ENCODE results near the gene WWC1.
A peak's percentile ranks its signal among the peaks of the same experiment; 100 is the strongest.

Gene WWC1

DNA sequence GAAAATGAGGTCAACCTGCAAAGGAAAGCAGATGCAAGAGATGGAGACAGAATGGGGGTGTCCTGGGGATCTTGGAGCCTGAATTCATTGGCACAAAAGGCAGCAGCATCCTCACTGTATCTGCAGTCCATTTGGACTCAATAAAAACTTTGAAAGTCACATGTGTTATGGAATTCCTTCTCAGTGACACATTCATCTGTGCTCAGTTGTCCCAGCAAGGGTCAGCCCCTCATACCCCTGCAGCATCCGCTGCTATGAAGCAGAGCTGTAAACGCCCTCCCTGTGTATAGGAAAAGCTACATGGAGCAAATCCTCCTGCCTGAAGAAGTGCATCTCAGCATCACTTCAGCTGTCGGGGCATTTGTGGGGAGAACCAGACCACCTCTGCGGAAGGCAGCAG lies 180.3 kb downstream of the WWC1 start:
- H3K36me3 ChIP-seq (ENCODE audit: control insufficient read depth, insufficient read depth, low read length), result no peaks in the 10 kb centered on the region
- no peak overlapping the region for H3K4me3 ChIP-seq (ENCODE audit: insufficient read depth, low read depth, low read length)
- no peak overlapping the region for H3K27ac ChIP-seq (ENCODE audit: insufficient read depth, low read depth, low read length, poor library complexity, severe bottlenecking)
- no peaks in the 10 kb centered on the region for H3K27me3 ChIP-seq (ENCODE audit: control insufficient read depth, insufficient read depth, low read length, poor library complexity, severe bottlenecking)
- H3K9me3 ChIP-seq (ENCODE audit: control insufficient read depth, low read length), result no peaks in the 10 kb centered on the region
- 95 to 98% methylated on average over 4 of the region's 4 CpGs for WGBS, 2 experiments
- no peaks in the 10 kb centered on the region for H3K4me1 ChIP-seq (ENCODE audit: control insufficient read depth, insufficient read depth, low read length)

- Histone ChIP-seq H3K36me3 (ENCODE audit: control insufficient read depth, insufficient read depth, low read length) (no peaks in the 10 kb centered on the region), H3K27me3 (ENCODE audit: control insufficient read depth, insufficient read depth, low read length, poor library complexity, severe bottlenecking) (no peaks in the 10 kb centered on the region), H3K9me3 (ENCODE audit: control insufficient read depth, low read length) (no peaks in the 10 kb centered on the region), H3K27ac (ENCODE audit: insufficient read depth, low read depth, low read length, poor library complexity, severe bottlenecking) (no peak overlapping the region), H3K4me1 (ENCODE audit: control insufficient read depth, insufficient read depth, low read length) (no peaks in the 10 kb centered on the region), H3K4me3 (ENCODE audit: insufficient read depth, low read depth, low read length) (no peak overlapping the region)
- 84 to 93% methylated on average over 5 of the region's 5 CpGs for WGBS, 2 experiments
Measured at GRCh38 chr5:168472329-168472728, 180.9 kb downstream of the WWC1 start.

- 86 to 91% methylated on average over 1 of the region's 1 CpG for WGBS, 2 experiments
- no peak overlapping the region for H3K4me3 ChIP-seq (ENCODE audit: insufficient read depth, low read depth, low read length)
- H3K4me1 ChIP-seq (ENCODE audit: control insufficient read depth, insufficient read depth, low read length), result no peaks in the 10 kb centered on the region
- no peaks in the 10 kb centered on the region for H3K27me3 ChIP-seq (ENCODE audit: control insufficient read depth, insufficient read depth, low read length, poor library complexity, severe bottlenecking)
- H3K36me3 ChIP-seq (ENCODE audit: control insufficient read depth, insufficient read depth, low read length), result no peaks in the 10 kb centered on the region
- H3K27ac ChIP-seq (ENCODE audit: insufficient read depth, low read depth, low read length, poor library complexity, severe bottlenecking), result no peak overlapping the region
- no peaks in the 10 kb centered on the region for H3K9me3 ChIP-seq (ENCODE audit: control insufficient read depth, low read length)
Measured at GRCh38 chr5:168474319-168474718, 182.9 kb downstream of the WWC1 start.

DNA sequence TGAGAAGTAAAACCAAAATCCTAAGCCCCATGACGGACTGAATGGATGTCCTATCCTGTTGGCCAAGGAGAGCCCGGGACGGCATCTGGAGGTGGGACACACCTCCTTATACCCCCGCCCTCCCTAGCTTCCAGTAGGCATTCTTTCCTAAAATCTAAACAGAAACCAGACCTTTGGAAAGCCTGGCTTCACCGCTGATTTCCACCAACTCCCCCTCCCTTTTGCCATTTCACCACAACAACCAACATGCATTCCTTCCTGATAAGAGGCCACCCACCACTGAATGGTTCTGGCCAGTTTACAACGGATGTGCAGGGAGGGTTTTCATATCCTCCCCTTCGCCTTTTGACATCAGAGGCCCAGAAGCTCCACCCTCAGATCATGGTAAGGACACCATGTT lies 185.6 kb downstream of the WWC1 start:
- H3K4me3 ChIP-seq (ENCODE audit: insufficient read depth, low read depth, low read length), result no peak overlapping the region
- H3K36me3 ChIP-seq (ENCODE audit: control insufficient read depth, insufficient read depth, low read length), result no peaks in the 10 kb centered on the region
- no peaks in the 10 kb centered on the region for H3K4me1 ChIP-seq (ENCODE audit: control insufficient read depth, insufficient read depth, low read length)
- 77 to 81% methylated on average over 7 of the region's 7 CpGs for WGBS, 2 experiments
- H3K9me3 ChIP-seq (ENCODE audit: control insufficient read depth, low read length), result no peaks in the 10 kb centered on the region
- no peak overlapping the region for H3K27ac ChIP-seq (ENCODE audit: insufficient read depth, low read depth, low read length, poor library complexity, severe bottlenecking)
- H3K27me3 ChIP-seq (ENCODE audit: control insufficient read depth, insufficient read depth, low read length, poor library complexity, severe bottlenecking), result peaks cover 4% of the 10 kb centered on the region

DNA sequence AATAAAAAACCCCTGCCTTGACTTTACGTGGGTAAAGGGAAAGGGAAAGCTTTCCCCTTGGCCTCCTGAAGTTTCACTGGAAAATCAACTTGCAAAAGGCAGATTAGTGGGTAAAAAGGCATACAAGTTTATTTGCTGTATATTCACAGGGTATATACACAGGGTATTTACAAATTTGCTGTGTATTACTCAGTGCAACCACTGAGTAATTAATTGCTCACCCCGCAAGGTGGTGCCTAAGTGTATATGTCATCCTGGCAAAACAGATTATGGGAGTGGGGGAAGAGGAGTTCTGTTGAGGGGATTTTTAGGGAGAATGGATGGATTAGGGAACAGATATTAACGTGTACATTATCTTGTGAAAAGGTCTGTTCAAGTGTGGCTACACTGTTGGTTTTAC lies 187.7 kb downstream of the WWC1 start:
- no peak overlapping the region for H3K27ac ChIP-seq (ENCODE audit: insufficient read depth, low read depth, low read length, poor library complexity, severe bottlenecking)
- no peaks in the 10 kb centered on the region for H3K9me3 ChIP-seq (ENCODE audit: control insufficient read depth, low read length)
- peaks cover 10% of the 10 kb centered on the region for H3K27me3 ChIP-seq (ENCODE audit: control insufficient read depth, insufficient read depth, low read length, poor library complexity, severe bottlenecking)
- whole genome bisulfite sequencing, 2 experiments, result 91 to 92% methylated on average over 3 of the region's 3 CpGs
- H3K4me1 ChIP-seq (ENCODE audit: control insufficient read depth, insufficient read depth, low read length), result no peaks in the 10 kb centered on the region
- H3K36me3 ChIP-seq (ENCODE audit: control insufficient read depth, insufficient read depth, low read length), result no peaks in the 10 kb centered on the region
- H3K4me3 ChIP-seq (ENCODE audit: insufficient read depth, low read depth, low read length), result no peak overlapping the region

DNA sequence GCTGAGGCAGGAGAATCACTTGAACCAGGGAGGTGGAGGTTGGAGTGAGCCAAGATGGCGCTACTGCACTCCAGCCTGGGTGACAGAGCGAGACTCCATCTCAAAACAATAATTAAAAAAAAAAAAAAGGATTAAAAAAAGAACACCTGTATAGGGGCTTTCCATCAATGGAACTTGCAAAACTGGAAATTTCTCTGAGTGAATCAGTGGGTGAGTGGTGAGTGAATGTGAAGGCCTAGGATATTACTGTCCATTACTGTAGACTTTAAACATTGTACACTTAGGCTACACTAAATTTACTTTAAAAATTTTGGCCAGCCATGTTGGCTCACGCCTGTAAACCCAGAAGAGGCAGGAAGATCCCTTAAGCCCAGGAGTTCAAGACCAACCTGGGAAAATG lies 189.2 kb downstream of the WWC1 start:
- H3K36me3 ChIP-seq (ENCODE audit: control insufficient read depth, insufficient read depth, low read length), result no peaks in the 10 kb centered on the region
- H3K27me3 ChIP-seq (ENCODE audit: control insufficient read depth, insufficient read depth, low read length, poor library complexity, severe bottlenecking), result peaks cover 10% of the 10 kb centered on the region
- no peaks in the 10 kb centered on the region for H3K9me3 ChIP-seq (ENCODE audit: control insufficient read depth, low read length)
- H3K4me3 ChIP-seq (ENCODE audit: insufficient read depth, low read depth, low read length), result no peak overlapping the region
- WGBS, 2 experiments, result 88 to 92% methylated on average over 1 to 3 of the region's 3 CpGs
- no peaks in the 10 kb centered on the region for H3K4me1 ChIP-seq (ENCODE audit: control insufficient read depth, insufficient read depth, low read length)
- no peak overlapping the region for H3K27ac ChIP-seq (ENCODE audit: insufficient read depth, low read depth, low read length, poor library complexity, severe bottlenecking)

GRCh38 chr5:168481330-168481788 lies 189.9 kb downstream of the WWC1 start:
- Histone ChIP-seq H3K4me3 (ENCODE audit: insufficient read depth, low read depth, low read length) (no peak overlapping the region), H3K4me1 (ENCODE audit: control insufficient read depth, insufficient read depth, low read length) (no peaks in the 10 kb centered on the region), H3K9me3 (ENCODE audit: control insufficient read depth, low read length) (no peaks in the 10 kb centered on the region), H3K27me3 (ENCODE audit: control insufficient read depth, insufficient read depth, low read length, poor library complexity, severe bottlenecking) (peaks cover 10% of the 10 kb centered on the region), H3K27ac (ENCODE audit: insufficient read depth, low read depth, low read length, poor library complexity, severe bottlenecking) (no peak overlapping the region), H3K36me3 (ENCODE audit: control insufficient read depth, insufficient read depth, low read length) (no peaks in the 10 kb centered on the region)
- WGBS, 2 experiments, result 83 to 84% methylated on average over 2 to 4 of the region's 4 CpGs

DNA sequence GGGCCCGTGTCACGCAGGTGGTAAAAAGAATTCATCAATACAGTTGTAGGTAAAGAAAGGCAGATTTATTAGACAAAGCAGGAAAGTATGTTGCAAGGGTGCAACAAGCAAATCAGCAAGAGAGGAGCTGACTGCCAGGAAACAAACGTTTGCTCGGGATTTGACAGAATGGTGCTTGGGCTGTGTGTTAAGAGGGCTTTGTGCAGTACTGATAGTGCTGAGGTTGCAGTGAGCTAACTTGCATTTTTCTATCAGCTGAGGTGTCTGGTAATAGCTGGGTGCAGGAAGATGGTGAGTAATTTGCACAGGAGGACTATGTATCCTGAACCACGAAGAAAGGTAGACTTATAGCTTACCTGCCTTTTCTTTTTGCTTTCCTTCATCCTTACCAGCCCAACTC lies 190.9 kb downstream of the WWC1 start:
- 81 to 84% methylated on average over 5 of the region's 5 CpGs for WGBS, 2 experiments
- Histone ChIP-seq H3K36me3 (ENCODE audit: control insufficient read depth, insufficient read depth, low read length) (no peaks in the 10 kb centered on the region), H3K27me3 (ENCODE audit: control insufficient read depth, insufficient read depth, low read length, poor library complexity, severe bottlenecking) (peaks cover 10% of the 10 kb centered on the region), H3K4me1 (ENCODE audit: control insufficient read depth, insufficient read depth, low read length) (no peaks in the 10 kb centered on the region), H3K27ac (ENCODE audit: insufficient read depth, low read depth, low read length, poor library complexity, severe bottlenecking) (no peak overlapping the region), H3K9me3 (ENCODE audit: control insufficient read depth, low read length) (no peaks in the 10 kb centered on the region), H3K4me3 (ENCODE audit: insufficient read depth, low read depth, low read length) (no peak overlapping the region)

DNA sequence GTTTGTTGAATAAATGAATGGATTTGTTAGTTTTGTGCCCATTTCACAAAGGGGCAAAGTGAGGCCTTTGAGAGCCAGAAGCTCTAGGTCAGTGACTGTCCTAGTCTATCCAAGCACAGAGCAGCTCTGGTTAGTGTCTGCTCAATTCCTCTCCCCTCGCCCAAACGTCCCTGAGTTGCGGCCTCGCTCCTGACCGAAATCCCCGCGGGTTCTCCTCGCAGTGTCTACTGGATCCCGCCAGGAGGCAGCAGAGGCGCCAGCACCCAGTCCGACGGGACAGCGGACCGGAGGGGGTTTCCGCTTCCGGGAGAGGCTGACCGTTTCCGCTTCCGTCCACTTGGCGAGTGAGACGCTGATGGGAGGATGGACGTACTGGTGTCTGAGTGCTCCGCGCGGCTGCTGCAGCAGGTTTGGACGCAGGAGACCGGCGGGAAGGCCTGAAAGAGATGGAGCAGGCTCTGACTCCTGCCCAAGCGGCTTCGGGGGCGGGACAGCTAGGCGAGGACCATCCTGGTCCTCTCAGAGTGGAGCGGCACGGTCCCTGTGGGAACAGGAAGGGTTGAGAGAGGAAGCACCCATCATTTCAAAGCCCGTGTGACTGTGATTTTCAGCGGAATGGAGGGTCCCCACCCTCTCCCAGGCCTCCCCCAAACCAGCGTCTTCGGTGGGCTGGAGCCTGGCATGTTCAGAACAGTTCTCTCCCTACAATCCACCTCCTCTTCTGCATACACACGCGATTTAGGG lies 194.9 kb downstream of the WWC1 start, which contains the start of gene RARS1:
Gene RARS1, plus strand, starts transcription at position 336 of the 744 bp plus-strand sequence. Its CDS starts 28 bp downstream, at position 364.
- 1 to 2% methylated on average over 40 of the region's 40 CpGs for WGBS, 2 experiments
- H3K27me3 ChIP-seq (ENCODE audit: control insufficient read depth, insufficient read depth, low read length, poor library complexity, severe bottlenecking), result peaks cover 10% of the 10 kb centered on the region
- H3K4me3 ChIP-seq (ENCODE audit: insufficient read depth, low read depth, low read length), result peak within 1 kb of the TSS; percentile 73
- no peaks in the 10 kb centered on the region for H3K4me1 ChIP-seq (ENCODE audit: control insufficient read depth, insufficient read depth, low read length)
- no peaks in the 10 kb centered on the region for H3K9me3 ChIP-seq (ENCODE audit: control insufficient read depth, low read length)
- H3K36me3 ChIP-seq (ENCODE audit: control insufficient read depth, insufficient read depth, low read length), result peaks cover 18% of the 10 kb centered on the region
- H3K27ac ChIP-seq (ENCODE audit: insufficient read depth, low read depth, low read length, poor library complexity, severe bottlenecking), result no peak within 1 kb of the TSS

- H3K27ac ChIP-seq (ENCODE audit: insufficient read depth, low read depth, low read length, poor library complexity, severe bottlenecking), result no peak overlapping the region
- H3K4me1 ChIP-seq (ENCODE audit: control insufficient read depth, insufficient read depth, low read length), result no peaks in the 10 kb centered on the region
- H3K9me3 ChIP-seq (ENCODE audit: control insufficient read depth, low read length), result no peaks in the 10 kb centered on the region
- peaks cover 38% of the 10 kb centered on the region for H3K36me3 ChIP-seq (ENCODE audit: control insufficient read depth, insufficient read depth, low read length)
- H3K27me3 ChIP-seq (ENCODE audit: control insufficient read depth, insufficient read depth, low read length, poor library complexity, severe bottlenecking), result no peaks in the 10 kb centered on the region
- H3K4me3 ChIP-seq (ENCODE audit: insufficient read depth, low read depth, low read length), result no peak overlapping the region
- WGBS, 2 experiments, result 95 to 98% methylated on average over 3 of the region's 3 CpGs
Measured at GRCh38 chr5:168489059-168489458, 197.6 kb downstream of the WWC1 start.

Data from ectodermal cell (in vitro differentiated cells).